ENCODE results near the gene NCAM1.
A peak's percentile ranks its signal among the peaks of the same experiment; 100 is the strongest.

The NCAM1 gene

GRCh38 chr11:113065330-113065729, 104.1 kb downstream of the NCAM1 start:
- no peak overlapping the region for H3K4me3 ChIP-seq (ENCODE audit: insufficient read depth in 1 of 2, low read depth in 1 of 2, low read length in 2 of 2)
- H3K9me3 ChIP-seq (ENCODE audit: control insufficient read depth, low read length): no peaks in the 10 kb centered on the region
- H3K4ac ChIP-seq (ENCODE audit: low read depth in 1 of 2, low read length in 2 of 2): no peak overlapping the region
- H3K18ac ChIP-seq (ENCODE audit: low read depth in 1 of 2, low read length in 2 of 2): no peak overlapping the region
- H2BK5ac ChIP-seq (ENCODE audit: low read depth, low read length, poor library complexity, severe bottlenecking): no peak overlapping the region
- H4K91ac ChIP-seq (ENCODE audit: low read length): no peak overlapping the region
- no peak overlapping the region for H3K4me2 ChIP-seq (ENCODE audit: low read length, poor library complexity, severe bottlenecking)
- H3K14ac ChIP-seq (ENCODE audit: low read length in 2 of 2): no peak overlapping the region
- H2AFZ ChIP-seq (ENCODE audit: low read depth, low read length): no peak overlapping the region
- no peak for DNase-seq
- WGBS: no CpG with 5 or more reads among the region's 1 CpG
- no peak overlapping the region for H3K23ac ChIP-seq (ENCODE audit: low read length in 2 of 2)
- no peaks in the 10 kb centered on the region for H3K79me1 ChIP-seq (replicated peaks; ENCODE audit: low read length, poor library complexity, severe bottlenecking)
- no peak overlapping the region for H2AK5ac ChIP-seq (ENCODE audit: low read length, severe bottlenecking)
- no peak overlapping the region for H2BK12ac ChIP-seq (ENCODE audit: low read length in 2 of 2)
- no peaks in the 10 kb centered on the region for H3K4me1 ChIP-seq (ENCODE audit: control insufficient read depth, insufficient read depth, low read depth, low read length)
- H3K27ac ChIP-seq (ENCODE audit: low read length, poor library complexity, severe bottlenecking): no peak overlapping the region
- no peak overlapping the region for H4K8ac ChIP-seq (ENCODE audit: low read length)
- H3K27me3 ChIP-seq (ENCODE audit: control insufficient read depth in 1 of 2, insufficient read depth in 1 of 2, low read length in 2 of 2): peaks cover 0 to 8% of the 10 kb centered on the region in 2 experiments
- no peak overlapping the region for H2BK15ac ChIP-seq (ENCODE audit: low read depth, poor library complexity, severe bottlenecking)
- no peak overlapping the region for H3K9ac ChIP-seq (ENCODE audit: low read length)
- H3K36me3 ChIP-seq (ENCODE audit: control insufficient read depth in 1 of 2, insufficient read depth in 2 of 2, low read depth in 1 of 2, low read length in 2 of 2): no peaks in the 10 kb centered on the region
- no peak overlapping the region for H2BK120ac ChIP-seq (ENCODE audit: low read depth, low read length)

- no peak overlapping the region for H3K4me2 ChIP-seq (ENCODE audit: low read length, poor library complexity, severe bottlenecking)
- DNase-seq: peak; percentile 17
- H4K91ac ChIP-seq (ENCODE audit: low read length): no peak overlapping the region
- H4K8ac ChIP-seq (ENCODE audit: low read length): no peak overlapping the region
- H2AK5ac ChIP-seq (ENCODE audit: low read length, severe bottlenecking): no peak overlapping the region
- no peak overlapping the region for H2BK5ac ChIP-seq (ENCODE audit: low read depth, low read length, poor library complexity, severe bottlenecking)
- no peak overlapping the region for H3K9ac ChIP-seq (ENCODE audit: low read length)
- 98% methylated on average over 2 of the region's 5 CpGs for WGBS
- no peak overlapping the region for H2BK12ac ChIP-seq (ENCODE audit: low read length in 2 of 2)
- H3K27ac ChIP-seq (ENCODE audit: low read length, poor library complexity, severe bottlenecking): no peak overlapping the region
- H3K18ac ChIP-seq (ENCODE audit: low read depth in 1 of 2, low read length in 2 of 2): no peak overlapping the region
- H3K23ac ChIP-seq (ENCODE audit: low read length in 2 of 2): no peak overlapping the region
- H3K4ac ChIP-seq (ENCODE audit: low read depth in 1 of 2, low read length in 2 of 2): no peak overlapping the region
- no peak overlapping the region for H2BK15ac ChIP-seq (ENCODE audit: low read depth, poor library complexity, severe bottlenecking)
- no peak overlapping the region for H3K14ac ChIP-seq (ENCODE audit: low read length in 2 of 2)
- no peak overlapping the region for H2AFZ ChIP-seq (ENCODE audit: low read depth, low read length)
- no peaks in the 10 kb centered on the region for H3K4me1 ChIP-seq (ENCODE audit: control insufficient read depth, insufficient read depth, low read depth, low read length)
- no peak overlapping the region for H3K4me3 ChIP-seq (ENCODE audit: insufficient read depth in 1 of 2, low read depth in 1 of 2, low read length in 2 of 2)
- no peak overlapping the region for H2BK120ac ChIP-seq (ENCODE audit: low read depth, low read length)
- no peaks in the 10 kb centered on the region for H3K9me3 ChIP-seq (ENCODE audit: control insufficient read depth, low read length)
- no peaks in the 10 kb centered on the region for H3K36me3 ChIP-seq (ENCODE audit: control insufficient read depth in 1 of 2, insufficient read depth in 2 of 2, low read depth in 1 of 2, low read length in 2 of 2)
- H3K27me3 ChIP-seq (ENCODE audit: control insufficient read depth in 1 of 2, insufficient read depth in 1 of 2, low read length in 2 of 2): peaks cover 0 to 8% of the 10 kb centered on the region in 2 experiments
- no peaks in the 10 kb centered on the region for H3K79me1 ChIP-seq (replicated peaks; ENCODE audit: low read length, poor library complexity, severe bottlenecking)
Observed at GRCh38 chr11:113072237-113072858, 111.1 kb downstream of the NCAM1 start.

GRCh38 chr11:113073290-113073953, 112.2 kb downstream of the NCAM1 start:
- Histone ChIP-seq H3K9ac (ENCODE audit: low read length) (no peak overlapping the region), H3K4me1 (ENCODE audit: control insufficient read depth, insufficient read depth, low read depth, low read length) (no peaks in the 10 kb centered on the region), H3K23ac (ENCODE audit: low read length in 2 of 2) (no peak overlapping the region), H3K14ac (ENCODE audit: low read length in 2 of 2) (no peak overlapping the region), H2BK15ac (ENCODE audit: low read depth, poor library complexity, severe bottlenecking) (no peak overlapping the region), H3K18ac (ENCODE audit: low read depth in 1 of 2, low read length in 2 of 2) (no peak overlapping the region), H2BK5ac (ENCODE audit: low read depth, low read length, poor library complexity, severe bottlenecking) (no peak overlapping the region), H3K4me3 (ENCODE audit: insufficient read depth in 1 of 2, low read depth in 1 of 2, low read length in 2 of 2) (no peak overlapping the region), H3K79me1 (replicated peaks; ENCODE audit: low read length, poor library complexity, severe bottlenecking) (no peaks in the 10 kb centered on the region), H4K91ac (ENCODE audit: low read length) (no peak overlapping the region), H3K36me3 (ENCODE audit: control insufficient read depth in 1 of 2, insufficient read depth in 2 of 2, low read depth in 1 of 2, low read length in 2 of 2) (no peaks in the 10 kb centered on the region), H3K27ac (ENCODE audit: low read length, poor library complexity, severe bottlenecking) (no peak overlapping the region), H2BK120ac (ENCODE audit: low read depth, low read length) (no peak overlapping the region), H3K27me3 (ENCODE audit: control insufficient read depth in 1 of 2, insufficient read depth in 1 of 2, low read length in 2 of 2) (peaks cover 0 to 8% of the 10 kb centered on the region in 2 experiments), H4K8ac (ENCODE audit: low read length) (no peak overlapping the region), H3K4me2 (ENCODE audit: low read length, poor library complexity, severe bottlenecking) (no peak overlapping the region), H2BK12ac (ENCODE audit: low read length in 2 of 2) (no peak overlapping the region), H3K9me3 (ENCODE audit: control insufficient read depth, low read length) (no peaks in the 10 kb centered on the region), H2AFZ (ENCODE audit: low read depth, low read length) (no peak overlapping the region), H3K4ac (ENCODE audit: low read depth in 1 of 2, low read length in 2 of 2) (no peak overlapping the region), H2AK5ac (ENCODE audit: low read length, severe bottlenecking) (no peak overlapping the region)
- no peak for DNase-seq
- no CpG with 5 or more reads among the region's 3 CpGs for WGBS

GRCh38 chr11:113075586-113076095, 114.4 kb downstream of the NCAM1 start:
- no peaks in the 10 kb centered on the region for H3K27me3 ChIP-seq (ENCODE audit: control insufficient read depth in 1 of 2, insufficient read depth in 1 of 2, low read length in 2 of 2)
- 78% methylated on average over 1 of the region's 1 CpG for WGBS
- H4K8ac ChIP-seq (ENCODE audit: low read length): no peak overlapping the region
- no peaks in the 10 kb centered on the region for H3K9me3 ChIP-seq (ENCODE audit: control insufficient read depth, low read length)
- no peak overlapping the region for H3K14ac ChIP-seq (ENCODE audit: low read length in 2 of 2)
- H3K18ac ChIP-seq (ENCODE audit: low read depth in 1 of 2, low read length in 2 of 2): no peak overlapping the region
- H2BK15ac ChIP-seq (ENCODE audit: low read depth, poor library complexity, severe bottlenecking): no peak overlapping the region
- no peak overlapping the region for H3K27ac ChIP-seq (ENCODE audit: low read length, poor library complexity, severe bottlenecking)
- no peak overlapping the region for H4K91ac ChIP-seq (ENCODE audit: low read length)
- no peak overlapping the region for H3K23ac ChIP-seq (ENCODE audit: low read length in 2 of 2)
- no peaks in the 10 kb centered on the region for H3K4me1 ChIP-seq (ENCODE audit: control insufficient read depth, insufficient read depth, low read depth, low read length)
- H2BK12ac ChIP-seq (ENCODE audit: low read length in 2 of 2): no peak overlapping the region
- H3K4me2 ChIP-seq (ENCODE audit: low read length, poor library complexity, severe bottlenecking): no peak overlapping the region
- no peak overlapping the region for H2AFZ ChIP-seq (ENCODE audit: low read depth, low read length)
- H2BK5ac ChIP-seq (ENCODE audit: low read depth, low read length, poor library complexity, severe bottlenecking): no peak overlapping the region
- H3K4me3 ChIP-seq (ENCODE audit: insufficient read depth in 1 of 2, low read depth in 1 of 2, low read length in 2 of 2): no peak overlapping the region
- no peaks in the 10 kb centered on the region for H3K36me3 ChIP-seq (ENCODE audit: control insufficient read depth in 1 of 2, insufficient read depth in 2 of 2, low read depth in 1 of 2, low read length in 2 of 2)
- H2BK120ac ChIP-seq (ENCODE audit: low read depth, low read length): no peak overlapping the region
- H3K4ac ChIP-seq (ENCODE audit: low read depth in 1 of 2, low read length in 2 of 2): no peak overlapping the region
- H3K9ac ChIP-seq (ENCODE audit: low read length): no peak overlapping the region
- no peaks in the 10 kb centered on the region for H3K79me1 ChIP-seq (replicated peaks; ENCODE audit: low read length, poor library complexity, severe bottlenecking)
- H2AK5ac ChIP-seq (ENCODE audit: low read length, severe bottlenecking): no peak overlapping the region
- no peak for DNase-seq

All from mesenchymal stem cell (in vitro differentiated cells and primary cell).